ENCODE measurements around the gene BHMT2. TPM values are rescaled to one million over a fixed set of nuclear protein-coding genes. Genes with fewer than 3 reads are reported as not detected.

BHMT2 gene
- total and polyA plus RNA-seq, 2 of the 13 experiments (the other 11 are each of a cell fraction or from before 2014, with no cell fraction given), result 13.8 to 18.8 TPM

DNA sequence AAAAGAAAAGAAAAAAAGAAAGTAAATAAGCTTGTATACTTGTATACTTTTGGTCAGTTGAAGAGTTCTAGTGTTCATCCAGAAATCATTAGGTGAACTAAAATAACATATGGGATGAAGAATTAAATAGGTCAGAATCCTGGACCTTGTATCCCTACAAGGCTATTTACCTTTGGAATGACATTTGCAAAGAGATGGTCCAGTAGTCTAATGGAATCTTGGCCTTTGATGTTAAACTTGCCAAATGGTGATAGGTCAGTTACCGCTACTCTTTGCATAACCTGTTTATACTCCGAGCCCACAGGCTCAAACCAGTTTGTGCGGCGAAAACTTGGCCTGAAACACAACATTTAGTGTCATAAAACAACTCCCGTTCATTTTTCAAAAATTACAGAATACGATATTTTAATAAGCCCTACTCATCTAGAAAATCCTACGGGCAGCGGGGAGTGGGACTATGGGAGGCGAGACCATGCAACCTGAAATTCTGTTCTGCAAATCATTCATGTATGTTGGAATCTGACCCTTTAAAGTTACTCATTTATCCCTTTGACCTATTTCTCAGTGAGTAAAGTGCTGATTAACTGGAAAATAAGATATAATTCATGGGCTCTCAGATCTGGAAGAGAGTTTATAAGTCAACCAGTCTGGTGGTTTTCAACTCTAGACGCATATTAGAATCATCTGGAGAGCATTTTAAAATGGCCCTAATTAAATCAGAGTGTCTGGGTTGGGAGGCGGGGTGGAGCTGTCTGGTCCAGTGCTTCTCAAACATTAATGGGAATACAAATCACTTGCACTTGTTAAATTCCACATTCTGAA, 38.7 kb upstream of the BHMT2 start (continued):
- TF ChIP-seq PPARG (CRISPR knock-in tag; conservative IDR thresholded peaks at IDR 0.05) (peak; percentile 90), POGZ (CRISPR knock-in tag; IDR thresholded peaks at IDR 0.05) (peak; percentile 60), ZNF605 (CRISPR knock-in tag; IDR thresholded peaks at IDR 0.05) (no peak), ZFX (CRISPR knock-in tag; IDR thresholded peaks at IDR 0.05; ENCODE audit: low read depth) (no peak), ZNF75D (CRISPR knock-in tag; IDR thresholded peaks at IDR 0.05; ENCODE audit: borderline replicate concordance) (no peak), SRSF9 (IDR thresholded peaks at IDR 0.05; ENCODE audit: borderline replicate concordance, insufficient read depth, low read depth, low read length, poor library complexity, severe bottlenecking) (no peak), ZNF546 (CRISPR knock-in tag; conservative IDR thresholded peaks at IDR 0.05) (no peak), TCF7L2 (IDR thresholded peaks at IDR 0.05; ENCODE audit: low read depth, low read length) (peak; percentile 78), PITX1 (CRISPR knock-in tag; IDR thresholded peaks at IDR 0.05) (0 out of 2 replicates have a peak, but pooled peaks have one; percentile 44), ATF7 (IDR thresholded peaks at IDR 0.05) (no peak), ATF7 (CRISPR knock-in tag; IDR thresholded peaks at IDR 0.05) (no peak), RXRA (CRISPR knock-in tag; IDR thresholded peaks at IDR 0.05) (peak; percentile 18; the same call in 1 of the 2 replicates), CHCHD3 (CRISPR knock-in tag; IDR thresholded peaks at IDR 0.05) (no peak), RXRB (CRISPR knock-in tag; IDR thresholded peaks at IDR 0.05; ENCODE audit: borderline replicate concordance) (peak; percentile 96), CENPX (CRISPR knock-in tag; IDR thresholded peaks at IDR 0.05) (no peak), ZNF232 (CRISPR knock-in tag; IDR thresholded peaks at IDR 0.05; ENCODE audit: borderline replicate concordance) (0 out of 2 replicates have a peak, but pooled peaks have one; percentile 50), ZNF124 (CRISPR knock-in tag; IDR thresholded peaks at IDR 0.05) (no peak), POLR2AphosphoS2 (IDR thresholded peaks at IDR 0.05; ENCODE audit: low read depth, low read length) (no peak), ZFP37 (CRISPR knock-in tag; IDR thresholded peaks at IDR 0.05; ENCODE audit: borderline replicate concordance) (no peak), FOXO1 (CRISPR knock-in tag; IDR thresholded peaks at IDR 0.05) (peak; percentile 93), RARG (CRISPR knock-in tag; IDR thresholded peaks at IDR 0.05; ENCODE audit: low read depth) (no peak), EP300 (IDR thresholded peaks at IDR 0.05; ENCODE audit: low read depth in 2 of 2, low read length in 2 of 2) (peak; percentile 56 to 86; a peak in 3 of 4 replicates), EP300 (CRISPR knock-in tag; IDR thresholded peaks at IDR 0.05; ENCODE audit: borderline replicate concordance) (no peak), NFYB (CRISPR knock-in tag; IDR thresholded peaks at IDR 0.05) (peak; percentile 45; the same call in 1 of the 2 replicates)
- TF ChIP-seq, protein P1, sequence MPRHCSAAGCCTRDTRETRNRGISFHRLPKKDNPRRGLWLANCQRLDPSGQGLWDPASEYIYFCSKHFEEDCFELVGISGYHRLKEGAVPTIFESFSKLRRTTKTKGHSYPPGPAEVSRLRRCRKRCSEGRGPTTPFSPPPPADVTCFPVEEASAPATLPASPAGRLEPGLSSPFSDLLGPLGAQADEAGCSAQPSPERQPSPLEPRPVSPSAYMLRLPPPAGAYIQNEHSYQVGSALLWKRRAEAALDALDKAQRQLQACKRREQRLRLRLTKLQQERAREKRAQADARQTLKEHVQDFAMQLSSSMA (CRISPR knock-in tag; IDR thresholded peaks at IDR 0.05), result no peak
- TF ChIP-seq, protein P2, sequence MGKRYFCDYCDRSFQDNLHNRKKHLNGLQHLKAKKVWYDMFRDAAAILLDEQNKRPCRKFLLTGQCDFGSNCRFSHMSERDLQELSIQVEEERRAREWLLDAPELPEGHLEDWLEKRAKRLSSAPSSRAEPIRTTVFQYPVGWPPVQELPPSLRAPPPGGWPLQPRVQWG (CRISPR knock-in tag; IDR thresholded peaks at IDR 0.05; ENCODE audit: borderline replicate concordance, low read depth), result no peak
- TF ChIP-seq, protein P3, sequence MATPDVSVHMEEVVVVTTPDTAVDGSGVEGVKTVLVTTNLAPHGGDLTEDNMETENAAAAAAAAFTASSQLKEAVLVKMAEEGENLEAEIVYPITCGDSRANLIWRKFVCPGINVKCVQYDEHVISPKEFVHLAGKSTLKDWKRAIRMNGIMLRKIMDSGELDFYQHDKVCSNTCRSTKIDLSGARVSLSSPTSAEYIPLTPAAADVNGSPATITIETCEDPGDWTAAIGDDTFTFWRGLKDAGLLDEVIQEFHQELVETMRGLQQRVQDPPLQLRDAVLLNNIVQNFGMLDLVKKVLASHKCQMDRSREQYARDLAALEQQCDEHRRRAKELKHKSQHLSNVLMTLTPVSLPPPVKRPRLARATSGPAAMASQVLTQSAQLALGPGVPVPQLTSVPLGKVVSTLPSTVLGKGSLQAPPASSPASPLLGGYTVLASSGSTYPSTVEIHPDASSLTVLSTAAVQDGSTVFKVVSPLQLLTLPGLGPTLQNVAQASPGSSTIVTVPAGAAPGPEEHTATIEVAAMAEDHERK (CRISPR knock-in tag; IDR thresholded peaks at IDR 0.05; ENCODE audit: low read depth), result no peak
- TF ChIP-seq, protein P4, sequence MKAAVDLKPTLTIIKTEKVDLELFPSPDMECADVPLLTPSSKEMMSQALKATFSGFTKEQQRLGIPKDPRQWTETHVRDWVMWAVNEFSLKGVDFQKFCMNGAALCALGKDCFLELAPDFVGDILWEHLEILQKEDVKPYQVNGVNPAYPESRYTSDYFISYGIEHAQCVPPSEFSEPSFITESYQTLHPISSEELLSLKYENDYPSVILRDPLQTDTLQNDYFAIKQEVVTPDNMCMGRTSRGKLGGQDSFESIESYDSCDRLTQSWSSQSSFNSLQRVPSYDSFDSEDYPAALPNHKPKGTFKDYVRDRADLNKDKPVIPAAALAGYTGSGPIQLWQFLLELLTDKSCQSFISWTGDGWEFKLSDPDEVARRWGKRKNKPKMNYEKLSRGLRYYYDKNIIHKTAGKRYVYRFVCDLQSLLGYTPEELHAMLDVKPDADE (CRISPR knock-in tag; IDR thresholded peaks at IDR 0.05), result no peak
